GM12878 (cell line): ENCODE measurements around the gene DDR2. TPM values are rescaled to one million over a fixed set of nuclear protein-coding genes. Genes with fewer than 3 reads are reported as not detected.
A peak's percentile ranks its signal among the peaks of the same experiment; 100 is the strongest.

Source experiments
- CBFB ChIP-seq: IDR thresholded peaks from 2 replicates; pipeline ENCODE4 v1.6.1; 2016; ENCODE audit warnings: antibody characterized with exemption, low read depth
- IKZF2 ChIP-seq, 2 experiments: fragments of 450-650 bp; IDR thresholded peaks; 2 replicates each; pipeline ENCODE4 v1.6.1; 2017; ENCODE audit warnings: mild to moderate bottlenecking in 2 of 2, moderate library complexity in 2 of 2
- polyA plus RNA-seq, 11 experiments: library from polyadenylated mRNA; depleted of rRNA in 4 of 11; unstranded in 6 of 11; stranded (reverse) in 5 of 11; fragments of >200 nt; fragmentation: Nextera tagmentation in 4 of 11; fragmentation: Illumina TruSeq in 1 of 11; extraction: Ambion mirVana in 4 of 11; extraction: Trizol in 1 of 11; gene quantifications; 1 replicate in 1 of 11; 2 replicates in 10 of 11; pipeline versions ENCODE4 v1.2.1 to v1.2.3, GENCODE V29; 2011 to 2016; ENCODE audit warnings: inconsistent platforms in 2 of 11, missing spikeins in 2 of 11, low read depth in 1 of 11
- small RNA-seq: library from RNA; depleted of rRNA; stranded (forward); fragments of <200 nt; gene quantifications from one replicate; pipeline ENCODE3, GENCODE V24; 2014
- total RNA-seq, 4 experiments: library from RNA; depleted of rRNA in 3 of 4; stranded (reverse); fragments of >200 nt in 3 of 4; fragmentation: Illumina TruSeq in 1 of 4; extraction: Trizol in 1 of 4; gene quantifications; 2 replicates each; pipeline versions ENCODE4 v1.2.1 to v1.2.3, GENCODE V29; 2013 to 2021

The DDR2 gene
- total and polyA plus RNA-seq, 10 of the 15 experiments (the other 5 are each of a cell fraction or from before 2014, with no cell fraction given) = 1.9 to 8.8 (median 5.5) TPM

DNA sequence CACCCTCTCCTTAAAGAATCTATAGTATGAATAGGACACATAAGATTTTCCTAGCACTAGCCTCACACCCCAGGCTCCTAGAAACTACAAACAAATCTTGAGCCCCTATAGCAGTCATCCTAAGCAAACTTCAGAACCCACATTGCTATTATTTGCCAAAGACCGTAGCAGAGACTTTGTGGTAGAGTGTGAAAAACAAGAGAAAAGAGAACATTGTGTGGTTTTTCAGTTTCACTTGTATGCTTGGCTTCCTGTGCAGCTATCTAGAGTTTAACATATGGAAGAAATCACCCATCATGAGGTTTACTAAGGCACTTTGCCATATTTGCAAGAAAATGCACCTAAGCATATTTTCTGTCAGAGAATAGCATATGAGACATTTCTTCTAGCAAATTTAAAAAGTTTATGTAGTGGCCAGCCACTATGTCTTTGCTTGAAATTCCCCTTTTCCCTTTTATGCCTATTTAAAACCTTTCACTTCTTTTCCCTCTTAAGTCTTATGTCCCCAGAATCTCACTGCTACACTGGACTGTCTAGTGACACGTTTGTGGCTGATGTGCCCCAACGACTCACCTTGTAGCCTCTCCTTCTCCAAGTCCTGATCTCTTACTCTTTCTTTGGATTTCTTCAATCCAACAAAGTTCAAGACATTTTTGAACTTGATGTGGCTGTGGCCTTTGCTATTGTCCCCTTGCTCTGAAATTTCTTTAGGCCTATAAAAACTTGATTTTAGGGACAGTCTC is 203.1 kb downstream of the DDR2 start (continued):
- TF ChIP-seq IKZF2 (IDR thresholded peaks at IDR 0.05) = peak in 1 of 2 experiments; percentile 48; a peak in 2 of 4 replicates
- TF ChIP-seq CBFB = no peak

Small RNAs within 50 kb of the gene (small RNA-seq; reads per million reads assigned to genes)
- not detected for gene RN7SL861P

Other genes with a start within 250 kb of the DDR2 start
- gene SH2D1B, start 220.3 kb upstream of the DDR2 start, total RNA-seq (2014; rRNA removed) = not detected in 2 replicates
- not detected in 2 replicates for gene SH2D1B, start 220.3 kb upstream of the DDR2 start, total RNA-seq (2014; rRNA removed; fragmentation: Illumina TruSeq; extraction: Trizol)
- not detected in 2 replicates for gene SH2D1B, start 220.3 kb upstream of the DDR2 start, total RNA-seq (2021)
- gene SH2D1B, start 220.3 kb upstream of the DDR2 start, polyA plus RNA-seq (2011; rRNA removed) = 0.18 and 0.20 TPM in 2 replicates
- 0.08 TPM in 1 of 2 replicates, not detected in the other for gene SH2D1B, start 220.3 kb upstream of the DDR2 start, polyA plus RNA-seq (2014; fragmentation: Illumina TruSeq; extraction: Trizol)
- not detected for gene SH2D1B, start 220.3 kb upstream of the DDR2 start, polyA plus RNA-seq (2014; fragmentation: Nextera tagmentation; extraction: Ambion mirVana)
- gene SH2D1B, start 220.3 kb upstream of the DDR2 start, polyA plus RNA-seq (2014; rRNA removed) = not detected in 2 replicates
- gene SH2D1B, start 220.3 kb upstream of the DDR2 start, polyA plus RNA-seq (2016; fragmentation: Nextera tagmentation; extraction: Ambion mirVana) = not detected
- gene UHMK1, start 134.6 kb upstream of the DDR2 start, total RNA-seq (2014; rRNA removed) = 37.2 and 48.3 TPM in 2 replicates
- gene UHMK1, start 134.6 kb upstream of the DDR2 start, total RNA-seq (2014; rRNA removed; fragmentation: Illumina TruSeq; extraction: Trizol) = 42.4 and 43.3 TPM in 2 replicates
- gene UHMK1, start 134.6 kb upstream of the DDR2 start, total RNA-seq (2021) = 30.3 and 31.8 TPM in 2 replicates
- 52.7 and 83.5 TPM in 2 replicates for gene UHMK1, start 134.6 kb upstream of the DDR2 start, polyA plus RNA-seq (2011; rRNA removed)
- gene UHMK1, start 134.6 kb upstream of the DDR2 start, polyA plus RNA-seq (2014; fragmentation: Illumina TruSeq; extraction: Trizol) = 28.2 and 36.4 TPM in 2 replicates
- 10 to 100 TPM in 1 of 2 experiments, 1 to 10 TPM in 1; 5.7 to 12.9 TPM for gene UHMK1, start 134.6 kb upstream of the DDR2 start, polyA plus RNA-seq (2014; fragmentation: Nextera tagmentation; extraction: Ambion mirVana)
- gene UHMK1, start 134.6 kb upstream of the DDR2 start, polyA plus RNA-seq (2014; rRNA removed) = 16.4 and 18.9 TPM in 2 replicates
- gene UHMK1, start 134.6 kb upstream of the DDR2 start, polyA plus RNA-seq (2016; fragmentation: Nextera tagmentation; extraction: Ambion mirVana) = 10 to 100 TPM; 20.0 to 28.4 TPM
- gene UAP1, start 70.7 kb upstream of the DDR2 start, total RNA-seq (2014; rRNA removed) = 32.5 and 41.1 TPM in 2 replicates
- 39.8 and 42.0 TPM in 2 replicates for gene UAP1, start 70.7 kb upstream of the DDR2 start, total RNA-seq (2014; rRNA removed; fragmentation: Illumina TruSeq; extraction: Trizol)
- 29.0 and 30.2 TPM in 2 replicates for gene UAP1, start 70.7 kb upstream of the DDR2 start, total RNA-seq (2021)
- gene UAP1, start 70.7 kb upstream of the DDR2 start, polyA plus RNA-seq (2011; rRNA removed) = 19.9 and 31.2 TPM in 2 replicates
- gene UAP1, start 70.7 kb upstream of the DDR2 start, polyA plus RNA-seq (2014; fragmentation: Illumina TruSeq; extraction: Trizol) = 32.3 and 35.2 TPM in 2 replicates
- gene UAP1, start 70.7 kb upstream of the DDR2 start, polyA plus RNA-seq (2014; fragmentation: Nextera tagmentation; extraction: Ambion mirVana) = 10 to 100 TPM; 19.2 to 20.8 TPM
- gene UAP1, start 70.7 kb upstream of the DDR2 start, polyA plus RNA-seq (2014; rRNA removed) = 20.9 and 26.0 TPM in 2 replicates
- gene UAP1, start 70.7 kb upstream of the DDR2 start, polyA plus RNA-seq (2016; fragmentation: Nextera tagmentation; extraction: Ambion mirVana) = 10 to 100 TPM; 40.2 to 43.0 TPM
- gene HSD17B7, start 158.2 kb downstream of the DDR2 start, total RNA-seq (2014; rRNA removed) = 42.1 and 53.2 TPM in 2 replicates
- 34.5 and 36.2 TPM in 2 replicates for gene HSD17B7, start 158.2 kb downstream of the DDR2 start, total RNA-seq (2014; rRNA removed; fragmentation: Illumina TruSeq; extraction: Trizol)
- 27.0 and 35.1 TPM in 2 replicates for gene HSD17B7, start 158.2 kb downstream of the DDR2 start, total RNA-seq (2021)
- gene HSD17B7, start 158.2 kb downstream of the DDR2 start, polyA plus RNA-seq (2011; rRNA removed) = 84.1 and 88.1 TPM in 2 replicates
- gene HSD17B7, start 158.2 kb downstream of the DDR2 start, polyA plus RNA-seq (2014; fragmentation: Illumina TruSeq; extraction: Trizol) = 35.7 and 42.2 TPM in 2 replicates
- gene HSD17B7, start 158.2 kb downstream of the DDR2 start, polyA plus RNA-seq (2014; fragmentation: Nextera tagmentation; extraction: Ambion mirVana) = 10 to 100 TPM; 37.2 to 45.6 TPM
- 34.6 and 36.9 TPM in 2 replicates for gene HSD17B7, start 158.2 kb downstream of the DDR2 start, polyA plus RNA-seq (2014; rRNA removed)
- 10 to 100 TPM; 32.9 to 35.2 TPM for gene HSD17B7, start 158.2 kb downstream of the DDR2 start, polyA plus RNA-seq (2016; fragmentation: Nextera tagmentation; extraction: Ambion mirVana)
- gene CCDC190, start 228.7 kb downstream of the DDR2 start, total RNA-seq (2014; rRNA removed) = not detected in 2 replicates
- not detected in 2 replicates for gene CCDC190, start 228.7 kb downstream of the DDR2 start, total RNA-seq (2014; rRNA removed; fragmentation: Illumina TruSeq; extraction: Trizol)
- not detected in 2 replicates for gene CCDC190, start 228.7 kb downstream of the DDR2 start, total RNA-seq (2021)
- not detected in 2 replicates for gene CCDC190, start 228.7 kb downstream of the DDR2 start, polyA plus RNA-seq (2011; rRNA removed)
- not detected in 2 replicates for gene CCDC190, start 228.7 kb downstream of the DDR2 start, polyA plus RNA-seq (2014; fragmentation: Illumina TruSeq; extraction: Trizol)
- gene CCDC190, start 228.7 kb downstream of the DDR2 start, polyA plus RNA-seq (2014; fragmentation: Nextera tagmentation; extraction: Ambion mirVana) = not detected
- not detected in 2 replicates for gene CCDC190, start 228.7 kb downstream of the DDR2 start, polyA plus RNA-seq (2014; rRNA removed)
- gene CCDC190, start 228.7 kb downstream of the DDR2 start, polyA plus RNA-seq (2016; fragmentation: Nextera tagmentation; extraction: Ambion mirVana) = not detected